Progenitor cell of endocrine pancreas (in vitro differentiated cells): ENCODE measurements around the gene RNF224. TPM values are rescaled to one million over a fixed set of nuclear protein-coding genes. Genes with fewer than 3 reads are reported as not detected.

Source experiments
- DNase-seq: peaks from one replicate; pipeline ENCODE4 v3.0.0; 2021; ENCODE audit warnings: low spot score; ENCODE audit not compliant: unreplicated experiment
- H3K27ac Mint-ChIP-seq: 2 replicates; pipeline ENCODE4 v1.8.0; 2021; ENCODE audit warnings: mild to moderate bottlenecking, moderate library complexity, mixed read lengths
- H3K27me3 Mint-ChIP-seq: 2 replicates; pipeline ENCODE4 v1.8.0; 2021; ENCODE audit warnings: mixed read lengths
- H3K36me3 Mint-ChIP-seq: 2 replicates; pipeline ENCODE4 v1.8.0; 2022; ENCODE audit warnings: mixed read lengths; ENCODE audit not compliant: insufficient read depth
- H3K4me1 Mint-ChIP-seq: 2 replicates; pipeline ENCODE4 v1.8.0; 2021; ENCODE audit warnings: low read depth, mixed read lengths
- H3K4me3 Mint-ChIP-seq: 2 replicates; pipeline ENCODE4 v1.8.0; 2021; ENCODE audit warnings: low read depth, mild to moderate bottlenecking, moderate library complexity, mixed read lengths
- H3K9me3 Mint-ChIP-seq: 2 replicates; pipeline ENCODE4 v1.8.0; 2021; ENCODE audit warnings: low read depth, mixed read lengths
- CTCF ChIP-seq: fragments of 200-600 bp; sonication (generic); IDR thresholded peaks from one replicate; pipeline ENCODE4 v1.5.0; 2021; ENCODE audit warnings: antibody characterized with exemption, mild to moderate bottlenecking; ENCODE audit not compliant: unreplicated experiment
- total RNA-seq: library from RNA; stranded (reverse); gene quantifications from 2 replicates; pipeline ENCODE4 v1.2.1, GENCODE V29; 2021

RNF224 gene
- total RNA-seq, 1 donor from 2014 or later: 0.53 TPM

GRCh38 chr9:137251490-137252268, 24.4 kb downstream of the RNF224 start:
- Mint-ChIP-seq H3K27me3 (no peaks in the 10 kb centered on the region), H3K4me3 (no peak overlapping the region), H3K36me3 (no peaks in the 10 kb centered on the region), H3K9me3 (no peaks in the 10 kb centered on the region), H3K4me1 (peaks cover 8% of the 10 kb centered on the region), H3K27ac (no peak overlapping the region)
- TF ChIP-seq CTCF: no peak
- DNase-seq: no peak

GRCh38 chr9:137252555-137253506, 25.5 kb downstream of the RNF224 start:
- H3K27me3 Mint-ChIP-seq: no peaks in the 10 kb centered on the region
- DNase-seq: no peak
- TF ChIP-seq CTCF: no peak
- H3K36me3 Mint-ChIP-seq: no peaks in the 10 kb centered on the region
- H3K4me1 Mint-ChIP-seq: peaks cover 8% of the 10 kb centered on the region
- no peak overlapping the region for H3K27ac Mint-ChIP-seq
- no peaks in the 10 kb centered on the region for H3K9me3 Mint-ChIP-seq
- no peak overlapping the region for H3K4me3 Mint-ChIP-seq

- Mint-ChIP-seq H3K36me3 (no peaks in the 10 kb centered on the region), H3K4me3 (peak overlapping the region; percentile 83), H3K9me3 (no peaks in the 10 kb centered on the region), H3K4me1 (peaks cover 8% of the 10 kb centered on the region), H3K27ac (peak overlapping the region; percentile 86), H3K27me3 (no peaks in the 10 kb centered on the region)
- TF ChIP-seq CTCF: no peak
- no peak for DNase-seq
Observed at GRCh38 chr9:137253717-137254623, 26.7 kb downstream of the RNF224 start.

- TF ChIP-seq CTCF: no peak
- Mint-ChIP-seq H3K4me3 (peak within 1 kb of the TSS; percentile 84), H3K4me1 (peaks cover 8% of the 10 kb centered on the region), H3K27ac (peak within 1 kb of the TSS; percentile 86), H3K27me3 (no peaks in the 10 kb centered on the region), H3K9me3 (no peaks in the 10 kb centered on the region), H3K36me3 (no peaks in the 10 kb centered on the region)
- peak; percentile 96 for DNase-seq
Observed at GRCh38 chr9:137254624-137255447, 27.5 kb downstream of the RNF224 start, which contains the start of gene NELFB. NELFB (plus strand) TSS chr9:137255327.
